Coronary artery (tissue), 2 donors: ENCODE data around the gene TNIP1.
A peak's percentile ranks its signal among the peaks of the same experiment; 100 is the strongest.

Source experiments
- DNase-seq: peaks from one replicate; pipeline ENCODE4 v3.0.0-alpha.2; 2017; ENCODE audit warnings: low spot score
- H3K27ac ChIP-seq, 2 donors: fragments of 200-600 bp; sonication (generic); one replicate each; pipeline ENCODE4 v1.5.1; 2016 to 2019
- H3K4me3 ChIP-seq: fragments of 200-600 bp; sonication (generic); 2 replicates; pipeline ENCODE4 v1.5.1; 2016; ENCODE audit warnings: mild to moderate bottlenecking, moderate library complexity
- CTCF ChIP-seq: fragments of 200-600 bp; sonication (generic); IDR thresholded peaks from one replicate; pipeline ENCODE4 v1.5.1; 2019; ENCODE audit warnings: antibody characterized with exemption

TNIP1 gene

GRCh38 chr5:151080613-151081430 is at the start of gene TNIP1:
TNIP1 (minus strand) TSS chr5:151081034; CDS start chr5:151065095, 15,939 bp downstream.
- H3K4me3 ChIP-seq: peak within 1 kb of the TSS; percentile 99
- no peak for TF ChIP-seq CTCF
- H3K27ac ChIP-seq: peak within 1 kb of the TSS; percentile 93 to 100
- DNase-seq: peak; percentile 91

GRCh38 chr5:151130235-151130921 is 49.5 kb upstream of the TNIP1 start:
- TF ChIP-seq CTCF: no peak
- Histone ChIP-seq H3K4me3 (no peak overlapping the region), H3K27ac (no peak overlapping the region)
- DNase-seq: no peak

GRCh38 chr5:151128817-151129216 is 48.0 kb upstream of the TNIP1 start:
- Histone ChIP-seq H3K27ac (no peak overlapping the region), H3K4me3 (no peak overlapping the region)
- no peak for TF ChIP-seq CTCF
- DNase-seq: no peak

GRCh38 chr5:151127926-151128325 is 47.1 kb upstream of the TNIP1 start:
- no peak for DNase-seq
- Histone ChIP-seq H3K4me3 (no peak overlapping the region), H3K27ac (no peak overlapping the region)
- TF ChIP-seq CTCF: no peak

GRCh38 chr5:151126199-151126645 is 45.4 kb upstream of the TNIP1 start:
- Histone ChIP-seq H3K27ac (no peak overlapping the region), H3K4me3 (no peak overlapping the region)
- peak; percentile 56 for TF ChIP-seq CTCF
- peak; percentile 82 for DNase-seq

GRCh38 chr5:151125421-151125820 is 44.6 kb upstream of the TNIP1 start:
- no peak for TF ChIP-seq CTCF
- no peak for DNase-seq
- Histone ChIP-seq H3K4me3 (no peak overlapping the region), H3K27ac (no peak overlapping the region)
